Measurements from ENCODE around the gene ANKRD9.

The ANKRD9 gene

GRCh38 chr14:102512793-102513300 lies 3.3 kb upstream of the ANKRD9 start:
- DNase-seq = no peak

DNA sequence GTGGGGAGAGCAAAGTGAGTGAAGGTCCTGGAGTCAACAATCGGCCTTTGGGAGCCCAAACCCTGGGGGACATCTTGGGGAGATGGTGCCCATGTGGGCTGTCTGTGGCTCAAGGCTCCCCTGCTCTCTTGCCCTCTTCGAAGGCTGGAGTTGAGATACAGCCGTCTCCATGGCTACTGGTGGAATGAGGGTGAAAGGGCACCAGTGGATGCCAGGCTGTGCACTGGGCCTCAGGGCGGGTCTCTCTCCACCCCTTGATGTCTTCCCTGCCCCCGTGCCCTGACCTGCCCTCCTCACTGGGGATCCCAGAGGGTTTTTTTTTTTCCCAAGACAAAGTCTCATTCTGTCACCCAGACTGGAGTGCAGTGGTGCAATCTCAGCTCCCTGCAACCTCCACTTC lies 2.0 kb upstream of the ANKRD9 start:
- no peak for DNase-seq

DNA sequence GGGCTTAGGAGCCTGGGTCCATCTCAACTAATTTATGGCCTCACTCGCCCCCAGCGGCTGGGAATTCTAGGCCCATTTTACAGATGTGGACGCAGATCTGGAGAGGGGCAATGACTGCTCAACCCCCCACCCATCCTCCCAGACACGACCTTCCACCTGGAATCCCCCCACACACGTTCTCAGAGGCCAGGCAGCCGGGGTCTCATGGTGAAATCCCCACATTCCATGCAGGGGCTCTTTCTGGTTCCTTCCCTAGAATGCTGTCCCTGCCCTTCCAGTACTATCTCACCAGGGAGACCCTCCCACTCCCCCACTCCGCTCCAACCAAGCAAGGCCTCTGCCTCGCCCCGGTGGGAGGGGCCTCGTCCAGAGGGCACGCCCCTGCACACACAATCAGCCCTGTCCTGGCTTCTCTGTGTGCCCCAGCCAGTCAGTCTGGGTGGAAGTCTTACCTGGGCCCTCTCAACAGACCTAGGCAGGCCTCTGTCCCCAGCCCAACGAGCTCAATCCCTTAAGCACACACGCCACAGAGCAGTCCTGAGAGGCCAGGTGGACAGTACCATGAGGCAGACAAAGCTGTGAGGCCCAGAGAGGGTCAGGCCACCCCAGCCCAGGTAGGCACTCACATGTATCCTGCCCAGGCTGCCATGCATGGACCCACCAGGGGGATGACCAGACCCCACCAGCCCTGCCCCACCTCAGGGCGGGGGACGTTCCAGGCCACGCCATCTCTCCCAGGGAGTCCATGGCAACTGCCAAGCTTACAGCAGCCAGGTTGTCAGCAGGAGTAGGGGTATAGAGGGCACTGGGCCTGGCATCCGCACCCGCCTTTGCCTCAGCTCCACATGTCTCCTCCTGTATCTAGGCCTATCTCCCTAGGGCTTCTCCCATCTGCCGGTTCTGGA lies 1.3 kb upstream of the ANKRD9 start:
- DNase-seq = peak; percentile 9

GRCh38 chr14:102508774-102509745 lies 516 bp downstream of the ANKRD9 start:
- DNase-seq = no peak

GRCh38 chr14:102508410-102508773 lies 1.2 kb downstream of the ANKRD9 start:
- no peak for DNase-seq

GRCh38 chr14:102507857-102508312 lies 1.7 kb downstream of the ANKRD9 start:
- no peak for DNase-seq

GRCh38 chr14:102507081-102507856 lies 2.3 kb downstream of the ANKRD9 start:
- DNase-seq = no peak

GRCh38 chr14:102506626-102506925 lies 3.0 kb downstream of the ANKRD9 start:
- no peak for DNase-seq

GRCh38 chr14:102505775-102506625 lies 3.6 kb downstream of the ANKRD9 start:
- no peak for DNase-seq

DNA sequence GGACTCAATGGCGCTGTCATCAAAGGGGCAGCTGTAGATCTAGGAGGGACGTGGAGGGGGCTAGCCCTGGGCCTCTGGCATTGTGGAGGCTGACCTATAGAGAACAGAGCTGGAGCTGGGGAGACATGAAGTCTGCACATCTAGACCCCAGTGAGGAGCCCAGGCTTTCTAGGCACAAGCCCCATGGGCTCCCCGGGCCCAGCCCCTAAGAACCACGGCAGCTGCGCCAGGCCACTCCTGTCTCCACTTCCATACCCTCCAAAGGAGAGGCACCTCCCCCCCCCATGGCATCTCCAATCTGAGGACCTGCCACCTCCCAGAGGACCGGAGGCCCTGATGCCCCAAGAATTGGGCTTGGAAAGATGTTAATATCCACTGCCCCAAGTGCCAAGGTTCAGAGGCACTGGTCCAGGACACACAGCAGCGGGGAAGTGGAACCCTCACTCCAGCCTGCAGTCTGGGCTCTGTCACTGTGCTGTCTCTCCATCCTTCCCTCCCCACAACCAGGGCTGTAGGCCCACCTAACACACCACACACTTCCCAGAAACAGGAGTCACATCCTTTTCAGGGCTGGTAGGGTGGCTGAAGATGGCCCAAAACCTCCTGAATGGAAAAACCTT lies 4.5 kb downstream of the ANKRD9 start:
- no peak for DNase-seq

- DNase-seq = no peak
Measured at GRCh38 chr14:102504328-102504999, 5.1 kb downstream of the ANKRD9 start.

- DNase-seq = no peak
Measured at GRCh38 chr14:102503641-102504327, 5.8 kb downstream of the ANKRD9 start.

- DNase-seq = no peak
Measured at GRCh38 chr14:102502571-102502970, 7.0 kb downstream of the ANKRD9 start.

DNA sequence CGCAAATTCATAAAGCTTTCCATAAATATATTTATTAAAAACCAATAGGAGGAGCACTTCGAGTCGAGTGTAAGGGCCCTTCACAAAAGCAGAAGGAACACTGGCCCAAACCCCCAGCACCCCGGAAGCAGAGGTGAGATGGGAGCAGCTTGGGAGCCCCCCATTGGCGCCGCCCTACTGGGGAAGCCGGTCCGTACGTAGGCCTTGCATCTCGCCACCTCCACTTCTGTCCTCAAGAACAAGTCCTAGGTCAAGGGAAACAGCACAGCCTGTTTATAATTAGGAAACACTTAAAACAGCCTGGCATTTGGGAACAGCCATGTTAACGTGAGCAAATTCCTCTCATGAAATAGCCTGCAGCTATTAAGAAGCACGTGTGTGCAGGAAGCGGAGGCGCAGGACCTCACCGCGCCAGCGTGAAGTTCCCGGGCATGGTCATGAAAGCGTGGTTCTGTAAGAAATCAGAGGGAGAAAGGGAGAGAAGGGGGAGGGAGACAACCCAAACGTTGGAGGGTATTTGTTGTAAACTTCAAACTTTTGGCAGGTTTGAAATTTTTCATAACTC lies 7.7 kb downstream of the ANKRD9 start:
- DNase-seq = no peak

DNA sequence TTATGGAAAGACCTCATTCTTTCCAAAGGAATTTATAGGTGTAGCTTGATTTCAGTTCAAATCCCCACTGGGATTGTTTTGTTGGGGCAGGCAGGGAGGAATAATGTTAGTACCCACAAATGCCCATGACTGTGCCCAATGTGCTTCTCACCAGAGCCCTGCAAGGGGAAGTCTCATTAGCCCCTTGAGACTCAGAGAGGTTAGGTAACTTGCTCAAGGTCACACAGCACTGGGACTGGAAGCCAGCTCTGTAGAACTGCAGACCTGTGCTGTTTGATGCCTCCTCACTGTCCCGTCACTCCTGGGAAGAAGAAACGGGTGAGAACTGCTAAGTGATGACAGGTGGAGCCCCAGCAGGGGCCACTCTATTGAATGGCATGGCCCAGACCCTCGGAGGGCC lies 8.9 kb downstream of the ANKRD9 start:
- no peak for DNase-seq

DNA sequence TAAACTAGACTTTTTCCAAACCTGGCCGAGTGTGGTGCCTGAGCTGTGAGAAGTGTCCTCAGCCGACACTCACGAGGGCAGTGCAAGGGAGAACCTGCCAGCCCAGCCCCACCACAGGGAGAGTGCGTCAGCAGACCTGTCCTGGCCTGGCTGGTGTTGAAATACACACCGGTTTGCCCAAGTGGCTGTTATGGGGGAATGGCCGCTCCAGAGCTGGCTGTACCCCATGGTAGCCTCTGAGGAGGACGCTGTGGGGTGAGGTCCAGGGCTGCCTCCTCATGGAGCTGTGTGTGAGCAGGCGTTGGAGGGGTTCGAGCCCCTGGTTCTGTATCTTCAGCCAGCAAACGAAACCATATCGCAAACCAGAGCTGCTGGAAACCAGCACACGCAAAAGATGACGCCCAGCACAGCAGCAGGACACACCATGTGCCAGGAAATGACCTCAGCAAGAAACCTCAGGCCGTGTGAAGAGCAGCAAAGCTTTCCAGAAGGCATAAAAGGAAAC lies 9.4 kb downstream of the ANKRD9 start:
- no peak for DNase-seq

GRCh38 chr14:102499401-102500157 lies 10.0 kb downstream of the ANKRD9 start:
- DNase-seq = no peak

- no peak for DNase-seq
Measured at GRCh38 chr14:102498678-102499265, 10.8 kb downstream of the ANKRD9 start.

Data from NCI-H2029 (cell line).